ENCODE results near the gene PLXNA2.

Gene PLXNA2

GRCh38 chr1:208085655-208086515 is 158.3 kb downstream of the PLXNA2 start:
- DNase-seq: no peak

GRCh38 chr1:208084764-208085163 is 159.4 kb downstream of the PLXNA2 start:
- DNase-seq: no peak

GRCh38 chr1:208084220-208084619 is 160.0 kb downstream of the PLXNA2 start:
- no peak for DNase-seq

- DNase-seq: no peak
Observed at GRCh38 chr1:208083715-208084085, 160.5 kb downstream of the PLXNA2 start.

GRCh38 chr1:208083016-208083714 is 161.0 kb downstream of the PLXNA2 start:
- no peak for DNase-seq

- no peak for DNase-seq
Observed at GRCh38 chr1:208081972-208082371, 162.2 kb downstream of the PLXNA2 start.

- DNase-seq: no peak
Observed at GRCh38 chr1:208080396-208081286, 163.5 kb downstream of the PLXNA2 start.

GRCh38 chr1:208079161-208079560 is 165.0 kb downstream of the PLXNA2 start:
- DNase-seq: no peak

- no peak for DNase-seq
Observed at GRCh38 chr1:208078752-208079151, 165.4 kb downstream of the PLXNA2 start.

- no peak for DNase-seq
Observed at GRCh38 chr1:208077232-208078075, 166.7 kb downstream of the PLXNA2 start.

- DNase-seq: no peak
Observed at GRCh38 chr1:208074353-208074752, 169.8 kb downstream of the PLXNA2 start.

- DNase-seq: no peak
Observed at GRCh38 chr1:208071435-208072031, 172.7 kb downstream of the PLXNA2 start.

GRCh38 chr1:208069908-208070307 is 174.3 kb downstream of the PLXNA2 start:
- DNase-seq: no peak

- no peak for DNase-seq
Observed at GRCh38 chr1:208069317-208069716, 174.9 kb downstream of the PLXNA2 start.

GRCh38 chr1:208068908-208069307 is 175.3 kb downstream of the PLXNA2 start:
- no peak for DNase-seq

- no peak for DNase-seq
Observed at GRCh38 chr1:208068407-208068806, 175.8 kb downstream of the PLXNA2 start.

GRCh38 chr1:208066583-208066982 is 177.6 kb downstream of the PLXNA2 start:
- no peak for DNase-seq

GRCh38 chr1:208065862-208066261 is 178.3 kb downstream of the PLXNA2 start:
- DNase-seq: peak in 1 of 2 donors; percentile 4

GRCh38 chr1:208061632-208062031 is 182.6 kb downstream of the PLXNA2 start:
- DNase-seq: no peak

- no peak for DNase-seq
Observed at GRCh38 chr1:208061118-208061517, 183.1 kb downstream of the PLXNA2 start.

- no peak for DNase-seq
Observed at GRCh38 chr1:208060215-208060869, 183.8 kb downstream of the PLXNA2 start.

Measured in bone marrow (tissue), 2 donors.